Measurements from ENCODE around the gene SEPTIN1.

- no peak for TF ChIP-seq CTCF (IDR thresholded peaks at IDR 0.05; ENCODE audit: low read length)
- TF ChIP-seq EZH2 (IDR thresholded peaks at IDR 0.05; ENCODE audit: borderline replicate concordance, low read length), result no peak
Observed at GRCh38 chr16:30358577-30358936, 23.8 kb downstream of the SEPTIN1 start.

Data from OCI-LY1 (cell line).